Hepatocyte (in vitro differentiated cells): Measurements from ENCODE around the gene SYT9.

Experiments
- EZH2phosphoT487 ChIP-seq: fragments of 200-600 bp; sonication (generic); IDR thresholded peaks from one replicate; pipeline ENCODE4 v1.6.1; 2018; ENCODE audit warnings: antibody characterized with exemption, mild to moderate bottlenecking, low read depth, moderate library complexity; ENCODE audit not compliant: unreplicated experiment, severe bottlenecking
- TF ChIP-seq, protein P1 (sequence below): fragments of 200-600 bp; sonication (generic); IDR thresholded peaks from 2 replicates; pipeline ENCODE4 v1.5.1; 2016; ENCODE audit warnings: antibody characterized with exemption, mild to moderate bottlenecking; ENCODE audit not compliant: poor library complexity

DNA sequence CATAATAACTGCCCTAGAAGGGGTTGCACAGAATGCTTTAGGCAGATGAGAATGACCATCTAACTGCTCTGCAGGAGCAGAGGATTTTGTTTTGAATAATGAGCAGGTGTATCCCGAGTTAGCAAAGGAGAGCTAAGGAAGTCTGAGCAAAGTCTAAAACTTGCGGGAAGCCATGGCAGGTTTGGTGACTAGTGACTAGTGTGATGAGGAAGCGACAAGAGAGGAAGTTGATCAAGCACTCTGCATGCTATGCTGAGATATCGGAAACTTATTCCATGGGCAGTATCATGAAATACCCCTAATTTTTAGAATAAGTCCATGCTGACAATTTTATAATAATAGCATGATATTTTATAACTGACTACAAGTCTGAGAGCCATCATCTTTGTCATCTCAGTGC lies 246.5 kb downstream of the SYT9 start:
- TF ChIP-seq EZH2phosphoT487: no peak
- TF ChIP-seq, protein P1, sequence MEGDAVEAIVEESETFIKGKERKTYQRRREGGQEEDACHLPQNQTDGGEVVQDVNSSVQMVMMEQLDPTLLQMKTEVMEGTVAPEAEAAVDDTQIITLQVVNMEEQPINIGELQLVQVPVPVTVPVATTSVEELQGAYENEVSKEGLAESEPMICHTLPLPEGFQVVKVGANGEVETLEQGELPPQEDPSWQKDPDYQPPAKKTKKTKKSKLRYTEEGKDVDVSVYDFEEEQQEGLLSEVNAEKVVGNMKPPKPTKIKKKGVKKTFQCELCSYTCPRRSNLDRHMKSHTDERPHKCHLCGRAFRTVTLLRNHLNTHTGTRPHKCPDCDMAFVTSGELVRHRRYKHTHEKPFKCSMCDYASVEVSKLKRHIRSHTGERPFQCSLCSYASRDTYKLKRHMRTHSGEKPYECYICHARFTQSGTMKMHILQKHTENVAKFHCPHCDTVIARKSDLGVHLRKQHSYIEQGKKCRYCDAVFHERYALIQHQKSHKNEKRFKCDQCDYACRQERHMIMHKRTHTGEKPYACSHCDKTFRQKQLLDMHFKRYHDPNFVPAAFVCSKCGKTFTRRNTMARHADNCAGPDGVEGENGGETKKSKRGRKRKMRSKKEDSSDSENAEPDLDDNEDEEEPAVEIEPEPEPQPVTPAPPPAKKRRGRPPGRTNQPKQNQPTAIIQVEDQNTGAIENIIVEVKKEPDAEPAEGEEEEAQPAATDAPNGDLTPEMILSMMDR: no peak
